ENCODE measurements around the gene GOLGA7B.

Gene GOLGA7B

GRCh38 chr10:97880109-97880508, 30.5 kb downstream of the GOLGA7B start:
- no peak for TF ChIP-seq CTCF (IDR thresholded peaks at IDR 0.05; ENCODE audit: unreplicated experiment in 3 of 3)
- Mint-ChIP-seq H3K9me3 (no peaks in the 10 kb centered on the region), H3K4me3 (no peak overlapping the region), H3K36me3 (ENCODE audit: low read depth) (no peaks in the 10 kb centered on the region), H3K27ac (no peak overlapping the region), H3K27me3 (ENCODE audit: low read depth) (peaks cover 35% of the 10 kb centered on the region), H3K4me1 (peaks cover 5% of the 10 kb centered on the region)

- no peak for TF ChIP-seq CTCF (IDR thresholded peaks at IDR 0.05; ENCODE audit: unreplicated experiment in 3 of 3)
- H3K27ac Mint-ChIP-seq = no peak overlapping the region
- no peak overlapping the region for H3K4me3 Mint-ChIP-seq
- H3K27me3 Mint-ChIP-seq (ENCODE audit: low read depth) = peaks cover 22% of the 10 kb centered on the region
- peaks cover 6% of the 10 kb centered on the region for H3K4me1 Mint-ChIP-seq
- no peaks in the 10 kb centered on the region for H3K36me3 Mint-ChIP-seq (ENCODE audit: low read depth)
- H3K9me3 Mint-ChIP-seq = no peaks in the 10 kb centered on the region
These were observed 32.8 kb downstream of the GOLGA7B start for GRCh38 chr10:97882142-97883091.

GRCh38 chr10:97883092-97883485, 33.4 kb downstream of the GOLGA7B start:
- Mint-ChIP-seq H3K27me3 (ENCODE audit: low read depth) (peaks cover 22% of the 10 kb centered on the region), H3K36me3 (ENCODE audit: low read depth) (no peaks in the 10 kb centered on the region), H3K27ac (no peak overlapping the region), H3K4me3 (no peak overlapping the region), H3K4me1 (peaks cover 6% of the 10 kb centered on the region), H3K9me3 (no peaks in the 10 kb centered on the region)
- no peak for TF ChIP-seq CTCF (IDR thresholded peaks at IDR 0.05; ENCODE audit: unreplicated experiment in 3 of 3)

GRCh38 chr10:97886286-97886685, 36.6 kb downstream of the GOLGA7B start:
- H3K27me3 Mint-ChIP-seq (ENCODE audit: low read depth) = peaks cover 18% of the 10 kb centered on the region
- H3K9me3 Mint-ChIP-seq = no peaks in the 10 kb centered on the region
- TF ChIP-seq CTCF (IDR thresholded peaks at IDR 0.05; ENCODE audit: unreplicated experiment in 3 of 3) = no peak
- no peak overlapping the region for H3K27ac Mint-ChIP-seq
- H3K36me3 Mint-ChIP-seq (ENCODE audit: low read depth) = no peaks in the 10 kb centered on the region
- H3K4me3 Mint-ChIP-seq = no peak overlapping the region
- H3K4me1 Mint-ChIP-seq = peaks cover 6% of the 10 kb centered on the region

- TF ChIP-seq CTCF (IDR thresholded peaks at IDR 0.05; ENCODE audit: unreplicated experiment in 3 of 3) = no peak
- Mint-ChIP-seq H3K4me1 (peaks cover 12% of the 10 kb centered on the region), H3K36me3 (ENCODE audit: low read depth) (no peaks in the 10 kb centered on the region), H3K9me3 (no peaks in the 10 kb centered on the region), H3K4me3 (no peak overlapping the region), H3K27ac (no peak overlapping the region), H3K27me3 (ENCODE audit: low read depth) (peaks cover 17% of the 10 kb centered on the region)
These were observed 37.8 kb downstream of the GOLGA7B start for GRCh38 chr10:97887399-97887798.

- Mint-ChIP-seq H3K4me1 (peaks cover 12% of the 10 kb centered on the region), H3K27me3 (ENCODE audit: low read depth) (peaks cover 15% of the 10 kb centered on the region), H3K27ac (no peak overlapping the region), H3K9me3 (no peaks in the 10 kb centered on the region), H3K4me3 (no peak overlapping the region), H3K36me3 (ENCODE audit: low read depth) (no peaks in the 10 kb centered on the region)
- no peak for TF ChIP-seq CTCF (IDR thresholded peaks at IDR 0.05; ENCODE audit: unreplicated experiment in 3 of 3)
These were observed 38.5 kb downstream of the GOLGA7B start for GRCh38 chr10:97888134-97888533.

Measured in nephron (organoid).